Spleen (tissue), 13 donors: ENCODE results near the gene TBL3. TPM values are rescaled to one million over a fixed set of nuclear protein-coding genes. Genes with fewer than 3 reads are reported as not detected.

Experiments used
- DNase-seq: peaks from one replicate; pipeline ENCODE4 v3.0.0-alpha.2; 2020
- H3K27ac ChIP-seq, 8 donors: fragments of 200-600 bp; sonication (generic) in 7 of 8; 1 replicate in 4 of 8; 2 replicates in 4 of 8; pipeline versions ENCODE4 v1.5.0 to v1.8.0; 2016 to 2021; ENCODE audit warnings: inconsistent platforms in 4 of 8, mild to moderate bottlenecking in 4 of 8, moderate library complexity in 1 of 8
- H3K27me3 ChIP-seq, 7 donors: fragments of 200-600 bp; sonication (generic) in 6 of 7; replicated peaks in 1 of 7; 1 replicate in 4 of 7; 2 replicates in 3 of 7; pipeline versions ENCODE4 v1.5.0 to v1.8.0; 2016 to 2021; ENCODE audit warnings: inconsistent platforms in 3 of 7, mild to moderate bottlenecking in 1 of 7
- H3K36me3 ChIP-seq, 6 donors: fragments of 200-600 bp; sonication (generic) in 5 of 6; 1 replicate in 4 of 6; 2 replicates in 2 of 6; pipeline versions ENCODE4 v1.5.0 to v1.8.0; 2016 to 2021; ENCODE audit warnings: inconsistent platforms in 2 of 6
- H3K4me1 ChIP-seq, 6 donors: fragments of 200-600 bp; sonication (generic) in 5 of 6; 1 replicate in 3 of 6; 2 replicates in 3 of 6; pipeline versions ENCODE4 v1.5.0 to v1.8.0; 2016 to 2021; ENCODE audit warnings: inconsistent platforms in 3 of 6
- H3K4me3 ChIP-seq, 8 donors: fragments of 200-600 bp; sonication (generic) in 7 of 8; 1 replicate in 4 of 8; 2 replicates in 4 of 8; pipeline versions ENCODE4 v1.5.0 to v1.8.0; 2016 to 2021; ENCODE audit warnings: inconsistent platforms in 4 of 8, mild to moderate bottlenecking in 4 of 8, moderate library complexity in 2 of 8
- H3K9me3 ChIP-seq, 8 donors: fragments of 200-600 bp; sonication (generic) in 7 of 8; 1 replicate in 4 of 8; 2 replicates in 4 of 8; pipeline versions ENCODE4 v1.5.0 to v1.8.0; 2016 to 2021; ENCODE audit warnings: inconsistent platforms in 4 of 8
- POLR2A ChIP-seq, 3 donors: fragments of 450-650 bp; IDR thresholded peaks; one replicate each; pipeline ENCODE4 v1.5.1; 2017; ENCODE audit warnings: antibody characterized with exemption in 3 of 3, mild to moderate bottlenecking in 1 of 3
- POLR2AphosphoS5 ChIP-seq, 3 donors: sonication (generic); formaldehyde crosslinking; IDR thresholded peaks; one replicate each; pipeline ENCODE4 v1.5.1; 2017; ENCODE audit warnings: antibody characterized with exemption in 3 of 3
- WGBS, 5 donors: extraction: QIAGEN DNeasy Blood & Tissue Kit in 3 of 5; methylation state at CpG; one replicate each; pipeline versions ENCODE4 v1.1.5 to v1.1.7; 2013 to 2018; 5-methylcytosine and 5-hydroxymethylcytosine counted together
- intact Hi-C: fragments of 100-400 bp; cut with DNase I; formaldehyde crosslinking; loops from one replicate; pipeline ENCODE4 v1.15.0; 2023; ENCODE audit warnings: low total_unique reads
- long read RNA-seq, 2 donors: transcript quantifications; one replicate each; lab custom pipeline, GENCODE V29; 2026
- polyA plus RNA-seq, 3 donors: library from polyadenylated mRNA; stranded (reverse); fragments of 200-250 nt; gene quantifications; one replicate each; pipeline ENCODE4 v1.2.1, GENCODE V29; 2013
- total RNA-seq, 7 donors: library from RNA; depleted of rRNA in 3 of 7; stranded (reverse); fragments of >200 nt in 3 of 7; fragmentation: NEBNext Ultra II Directional in 4 of 7; extraction: Animal tissue kit (Norgen Biotek cat#: 25700) in 4 of 7; gene quantifications; one replicate each; pipeline versions ENCODE4 v1.1.0 to v1.2.1, GENCODE V29; 2016 to 2021
- TF ChIP-seq, protein P1 (sequence below), 11 experiments: fragments of 200-600 bp in 7 of 11; fragments of 450-650 bp in 4 of 11; sonication (generic) in 4 of 11; IDR thresholded peaks in 8 of 11; conservative IDR thresholded peaks in 3 of 11; 1 replicate in 7 of 11; 2 replicates in 4 of 11; pipeline versions ENCODE4 v1.4.0 to v1.8.0; 2016 to 2021; ENCODE audit warnings: antibody characterized with exemption in 11 of 11, inconsistent platforms in 4 of 11, mild to moderate bottlenecking in 1 of 11
- donor health status: healthy with polysubstance abuse.
- donor health status: DM: no; HTN: no; CAD: no; lungs with moderate emphysema.
- donor health status: DM: no; HTN: no; CAD: no.
- donor health status: Bipolar disorder and iron deficiency.
- donor health status: healthy.
- donor health status: DM: no; HTN: no; CAD: no.
- donor health status: DM: yes; HTN: yes; CAD: no.

TBL3 gene
- total RNA-seq = 10 to 100 TPM; 20.6 to 33.0 (median 27.0) TPM
- polyA plus RNA-seq = 10 to 100 TPM; 40.6 to 54.2 (median 46.8) TPM
- long read RNA-seq, donor 1, full-length matches to known transcripts = 2 of 2 reads
- long read RNA-seq, donor 1, partial matches to known transcripts = 0 of 2 reads
- long read RNA-seq, donor 1, other reads (novel, unspliced or antisense) = 0 of 2 reads
- long read RNA-seq, donor 2, full-length matches to known transcripts = 3 of 3 reads
- long read RNA-seq, donor 2, partial matches to known transcripts = 0 of 3 reads
- long read RNA-seq, donor 2, other reads (novel, unspliced or antisense) = 0 of 3 reads

DNA sequence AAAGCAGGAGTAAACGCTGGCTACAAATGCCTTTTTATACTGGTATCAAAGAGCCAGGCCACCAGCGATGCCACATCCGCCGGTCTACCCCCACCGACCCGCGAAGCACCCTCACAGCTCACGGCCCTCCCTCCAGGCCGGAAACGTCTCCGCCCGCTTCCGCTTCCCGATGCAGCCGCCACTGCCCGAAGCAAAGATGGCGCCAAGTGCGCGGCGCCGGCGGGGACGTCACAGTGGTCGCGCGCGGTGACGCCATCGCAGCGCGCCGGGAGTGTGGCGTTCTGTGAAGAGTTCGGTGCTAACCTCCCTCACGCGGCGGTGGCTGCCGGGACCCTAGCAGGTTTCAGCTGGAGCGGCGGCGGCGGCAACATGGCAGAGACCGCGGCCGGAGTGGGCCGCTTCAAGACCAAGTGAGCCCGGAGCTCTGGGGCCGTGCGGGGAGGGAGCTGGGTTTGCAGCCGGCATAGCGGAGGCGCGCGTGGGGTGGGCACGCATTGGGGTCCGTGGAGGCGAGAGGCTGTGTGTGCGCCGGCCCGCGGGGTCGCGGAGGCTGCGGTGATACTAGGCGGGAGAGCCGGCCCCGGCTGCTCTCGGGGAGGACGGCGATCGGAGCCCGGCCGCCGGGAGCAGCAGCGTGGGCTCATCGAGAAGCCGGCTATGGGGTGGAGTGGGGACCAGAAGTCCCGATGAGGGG lies at the start of gene TBL3:
TBL3 (plus strand) TSS at position 258 of the 694 bp plus-strand sequence; CDS start at position 370, 112 bp downstream.
- Histone ChIP-seq H3K4me3 (peak within 1 kb of the TSS; percentile 89 to 99 (median 96)), H3K27me3 (peaks cover 0 to 35% (median 0%) of the 10 kb centered on the region in 7 donors), H3K4me1 (peaks cover 18 to 37% (median 33%) of the 10 kb centered on the region in 6 donors), H3K27ac (peak within 1 kb of the TSS; percentile 91 to 98 (median 95)), H3K36me3 (peaks cover 13 to 36% (median 31%) of the 10 kb centered on the region in 6 donors), H3K9me3 (no peaks in the 10 kb centered on the region)
- intact Hi-C loops = no loop called here
- TF ChIP-seq, protein P1, sequence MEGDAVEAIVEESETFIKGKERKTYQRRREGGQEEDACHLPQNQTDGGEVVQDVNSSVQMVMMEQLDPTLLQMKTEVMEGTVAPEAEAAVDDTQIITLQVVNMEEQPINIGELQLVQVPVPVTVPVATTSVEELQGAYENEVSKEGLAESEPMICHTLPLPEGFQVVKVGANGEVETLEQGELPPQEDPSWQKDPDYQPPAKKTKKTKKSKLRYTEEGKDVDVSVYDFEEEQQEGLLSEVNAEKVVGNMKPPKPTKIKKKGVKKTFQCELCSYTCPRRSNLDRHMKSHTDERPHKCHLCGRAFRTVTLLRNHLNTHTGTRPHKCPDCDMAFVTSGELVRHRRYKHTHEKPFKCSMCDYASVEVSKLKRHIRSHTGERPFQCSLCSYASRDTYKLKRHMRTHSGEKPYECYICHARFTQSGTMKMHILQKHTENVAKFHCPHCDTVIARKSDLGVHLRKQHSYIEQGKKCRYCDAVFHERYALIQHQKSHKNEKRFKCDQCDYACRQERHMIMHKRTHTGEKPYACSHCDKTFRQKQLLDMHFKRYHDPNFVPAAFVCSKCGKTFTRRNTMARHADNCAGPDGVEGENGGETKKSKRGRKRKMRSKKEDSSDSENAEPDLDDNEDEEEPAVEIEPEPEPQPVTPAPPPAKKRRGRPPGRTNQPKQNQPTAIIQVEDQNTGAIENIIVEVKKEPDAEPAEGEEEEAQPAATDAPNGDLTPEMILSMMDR (IDR thresholded peaks at IDR 0.05 in 8 of 11, conservative IDR thresholded peaks at IDR 0.05 in 3 of 11) = peak in 3 of 11 experiments; percentile 26 to 42 (median 32)
- TF ChIP-seq POLR2A (IDR thresholded peaks at IDR 0.05) = peak; percentile 68 to 98 (median 83)
- peak; percentile 99 to 100 (median 100) for TF ChIP-seq POLR2AphosphoS5 (IDR thresholded peaks at IDR 0.05)
- WGBS, 5 donors = 0 to 1% (median 0%) methylated on average over 56 to 78 of the region's 78 CpGs
- peak; percentile 99 for DNase-seq

DNA sequence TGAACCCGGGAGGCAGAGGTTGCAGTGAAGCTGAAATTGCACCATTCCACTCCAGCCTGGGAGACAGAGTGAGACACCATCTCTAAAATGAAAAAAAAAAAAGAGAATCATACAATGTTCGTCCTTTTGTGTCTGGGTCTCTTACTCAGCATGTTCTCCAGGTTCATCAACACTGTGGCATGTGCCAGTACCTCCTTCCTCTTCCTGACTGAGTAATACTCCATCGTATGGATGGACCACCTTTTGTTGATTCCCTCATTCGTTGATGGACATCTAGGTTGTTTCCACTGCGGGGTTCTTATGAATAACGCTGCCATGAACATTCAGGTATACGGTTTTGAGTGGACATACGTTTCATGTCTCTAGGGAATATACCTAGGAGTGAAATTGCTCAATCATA lies 49.5 kb upstream of the TBL3 start:
- no peak overlapping the region for H3K27ac ChIP-seq
- 71 to 81% (median 79%) methylated on average over 8 of the region's 8 CpGs for WGBS, 5 donors
- H3K27me3 ChIP-seq = peaks cover 5 to 84% (median 57%) of the 10 kb centered on the region in 7 donors
- no peak for DNase-seq
- no peaks in the 10 kb centered on the region for H3K36me3 ChIP-seq
- peaks cover 0 to 30% (median 17%) of the 10 kb centered on the region in 6 donors for H3K4me1 ChIP-seq
- no peaks in the 10 kb centered on the region for H3K9me3 ChIP-seq
- no peak for TF ChIP-seq POLR2AphosphoS5 (IDR thresholded peaks at IDR 0.05)
- TF ChIP-seq, protein P1 (IDR thresholded peaks at IDR 0.05 in 8 of 11, conservative IDR thresholded peaks at IDR 0.05 in 3 of 11) = no peak
- no peak overlapping the region for H3K4me3 ChIP-seq
- intact Hi-C loops = no loop called here

DNA sequence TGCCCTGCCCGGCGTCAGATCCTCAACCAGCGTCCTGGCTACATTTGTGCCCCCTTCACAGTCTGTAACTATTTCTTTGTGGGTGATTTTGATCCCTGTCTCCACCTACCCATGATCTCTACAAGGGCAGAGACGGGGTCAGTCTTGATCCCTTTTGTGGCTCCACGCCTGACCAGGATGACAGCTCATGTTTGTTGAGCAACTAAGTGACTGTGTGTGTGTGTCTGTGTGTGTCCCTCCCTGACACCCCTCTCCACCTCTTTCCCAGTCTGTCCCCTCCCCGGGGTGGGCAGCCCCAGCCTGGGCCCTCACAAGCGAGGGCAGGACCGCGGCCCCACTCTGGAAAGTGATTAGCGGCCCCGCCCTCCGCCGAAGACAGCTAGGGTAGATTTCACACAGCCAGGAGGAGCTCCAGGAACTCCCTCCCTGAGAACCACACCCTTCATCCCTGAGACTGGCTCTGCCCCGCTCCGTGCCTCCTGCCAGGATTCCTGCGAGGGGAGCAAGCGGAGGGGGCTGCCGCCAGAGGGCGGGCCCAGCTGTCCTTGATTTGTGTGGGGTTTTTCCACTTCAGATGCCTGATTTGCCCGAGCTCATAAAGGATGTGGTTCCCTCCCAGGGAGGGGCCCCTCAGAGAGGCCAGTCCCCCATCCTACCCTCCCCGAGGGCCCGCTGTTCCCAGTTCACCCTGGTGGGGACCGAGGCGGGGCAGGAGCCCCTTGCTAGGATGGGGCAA lies 48.4 kb upstream of the TBL3 start:
- Histone ChIP-seq H3K27ac (no peak overlapping the region), H3K4me3 (no peak overlapping the region), H3K27me3 (peaks cover 0 to 73% (median 48%) of the 10 kb centered on the region in 7 donors), H3K36me3 (no peaks in the 10 kb centered on the region), H3K4me1 (peaks cover 0 to 22% (median 12%) of the 10 kb centered on the region in 6 donors), H3K9me3 (no peaks in the 10 kb centered on the region)
- DNase-seq = no peak
- WGBS, 5 donors = 14 to 27% (median 18%) methylated on average over 9 to 24 of the region's 24 CpGs
- no peak for TF ChIP-seq POLR2A (IDR thresholded peaks at IDR 0.05)
- TF ChIP-seq POLR2AphosphoS5 (IDR thresholded peaks at IDR 0.05) = peak in 1 of 3 donors; percentile 16
- TF ChIP-seq, protein P1 (IDR thresholded peaks at IDR 0.05 in 8 of 11, conservative IDR thresholded peaks at IDR 0.05 in 3 of 11) = peak in 6 of 11 experiments; percentile 15 to 47 (median 36)
- intact Hi-C loops = no loop called here
